Measurements from ENCODE around the gene XYLB.
"Not testable (repeated sequence)": the region's sequence is repeated elsewhere in the genome, so short reads cannot be mapped to it uniquely, and the experiment has no call there.

DNA sequence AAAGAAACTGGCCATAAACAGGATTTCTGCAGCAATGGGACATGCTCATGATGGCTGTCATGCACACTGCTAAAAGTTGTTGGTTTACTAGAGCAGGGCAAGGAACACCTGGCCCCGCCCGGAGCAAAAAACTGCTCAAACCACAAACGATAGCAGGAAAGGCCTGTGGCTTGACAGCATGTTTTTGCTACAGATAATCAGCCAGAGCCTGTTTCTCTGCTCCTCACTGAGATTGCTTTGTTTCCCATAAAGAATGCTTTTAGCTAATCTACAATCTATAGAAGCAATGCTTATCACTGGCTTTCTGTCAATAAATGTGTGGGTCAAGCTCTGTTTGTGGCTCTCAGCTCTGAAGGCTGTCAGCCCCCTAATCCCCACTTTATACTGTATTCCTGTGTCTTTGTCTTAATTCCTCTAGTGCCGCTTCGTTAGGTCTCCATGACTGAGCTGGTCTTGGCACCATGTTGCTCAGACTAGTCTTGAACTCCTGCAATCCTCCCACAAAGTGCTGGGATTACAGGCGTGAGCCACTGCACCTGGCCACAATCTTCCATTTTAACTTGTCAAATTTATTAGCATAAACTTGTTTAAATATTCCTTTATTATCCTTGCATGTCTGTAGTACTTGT, 80.3 kb downstream of the XYLB start:
- TF ChIP-seq EGR1 (IDR thresholded peaks at IDR 0.05; ENCODE audit: low read depth); ELF1 (IDR thresholded peaks at IDR 0.05; ENCODE audit: borderline replicate concordance, low read depth); CEBPB (IDR thresholded peaks at IDR 0.05; ENCODE audit: low read depth); POLR2AphosphoS5 (IDR thresholded peaks at IDR 0.05; ENCODE audit: low read depth, low read length); EZH2 (IDR thresholded peaks at IDR 0.05); POLR2A (IDR thresholded peaks at IDR 0.05; ENCODE audit: borderline replicate concordance, extremely low read depth, insufficient read depth, insufficient read length); ZNF274 (IDR thresholded peaks at IDR 0.05; ENCODE audit: low read depth, low read length); EZH2phosphoT487 (IDR thresholded peaks at IDR 0.05; ENCODE audit: borderline replicate concordance); YY1 (IDR thresholded peaks at IDR 0.05; ENCODE audit: extremely low read depth, insufficient replicate concordance, low read depth, low read length); TCF7L2 (IDR thresholded peaks at IDR 0.05; ENCODE audit: borderline replicate concordance, extremely low read depth, insufficient read depth, insufficient read length): not testable (repeated sequence)
- TF ChIP-seq, protein P1, sequence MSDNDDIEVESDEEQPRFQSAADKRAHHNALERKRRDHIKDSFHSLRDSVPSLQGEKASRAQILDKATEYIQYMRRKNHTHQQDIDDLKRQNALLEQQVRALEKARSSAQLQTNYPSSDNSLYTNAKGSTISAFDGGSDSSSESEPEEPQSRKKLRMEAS (IDR thresholded peaks at IDR 0.05) = not testable (repeated sequence)
- TF ChIP-seq, protein P2, sequence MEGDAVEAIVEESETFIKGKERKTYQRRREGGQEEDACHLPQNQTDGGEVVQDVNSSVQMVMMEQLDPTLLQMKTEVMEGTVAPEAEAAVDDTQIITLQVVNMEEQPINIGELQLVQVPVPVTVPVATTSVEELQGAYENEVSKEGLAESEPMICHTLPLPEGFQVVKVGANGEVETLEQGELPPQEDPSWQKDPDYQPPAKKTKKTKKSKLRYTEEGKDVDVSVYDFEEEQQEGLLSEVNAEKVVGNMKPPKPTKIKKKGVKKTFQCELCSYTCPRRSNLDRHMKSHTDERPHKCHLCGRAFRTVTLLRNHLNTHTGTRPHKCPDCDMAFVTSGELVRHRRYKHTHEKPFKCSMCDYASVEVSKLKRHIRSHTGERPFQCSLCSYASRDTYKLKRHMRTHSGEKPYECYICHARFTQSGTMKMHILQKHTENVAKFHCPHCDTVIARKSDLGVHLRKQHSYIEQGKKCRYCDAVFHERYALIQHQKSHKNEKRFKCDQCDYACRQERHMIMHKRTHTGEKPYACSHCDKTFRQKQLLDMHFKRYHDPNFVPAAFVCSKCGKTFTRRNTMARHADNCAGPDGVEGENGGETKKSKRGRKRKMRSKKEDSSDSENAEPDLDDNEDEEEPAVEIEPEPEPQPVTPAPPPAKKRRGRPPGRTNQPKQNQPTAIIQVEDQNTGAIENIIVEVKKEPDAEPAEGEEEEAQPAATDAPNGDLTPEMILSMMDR (IDR thresholded peaks at IDR 0.05 in 2 of 3, conservative IDR thresholded peaks at IDR 0.05 in 1 of 3; ENCODE audit: borderline replicate concordance in 1 of 3, insufficient read depth in 1 of 3, low read depth in 2 of 3, low read length in 2 of 3) = not testable (repeated sequence)
- TF ChIP-seq, protein P3, sequence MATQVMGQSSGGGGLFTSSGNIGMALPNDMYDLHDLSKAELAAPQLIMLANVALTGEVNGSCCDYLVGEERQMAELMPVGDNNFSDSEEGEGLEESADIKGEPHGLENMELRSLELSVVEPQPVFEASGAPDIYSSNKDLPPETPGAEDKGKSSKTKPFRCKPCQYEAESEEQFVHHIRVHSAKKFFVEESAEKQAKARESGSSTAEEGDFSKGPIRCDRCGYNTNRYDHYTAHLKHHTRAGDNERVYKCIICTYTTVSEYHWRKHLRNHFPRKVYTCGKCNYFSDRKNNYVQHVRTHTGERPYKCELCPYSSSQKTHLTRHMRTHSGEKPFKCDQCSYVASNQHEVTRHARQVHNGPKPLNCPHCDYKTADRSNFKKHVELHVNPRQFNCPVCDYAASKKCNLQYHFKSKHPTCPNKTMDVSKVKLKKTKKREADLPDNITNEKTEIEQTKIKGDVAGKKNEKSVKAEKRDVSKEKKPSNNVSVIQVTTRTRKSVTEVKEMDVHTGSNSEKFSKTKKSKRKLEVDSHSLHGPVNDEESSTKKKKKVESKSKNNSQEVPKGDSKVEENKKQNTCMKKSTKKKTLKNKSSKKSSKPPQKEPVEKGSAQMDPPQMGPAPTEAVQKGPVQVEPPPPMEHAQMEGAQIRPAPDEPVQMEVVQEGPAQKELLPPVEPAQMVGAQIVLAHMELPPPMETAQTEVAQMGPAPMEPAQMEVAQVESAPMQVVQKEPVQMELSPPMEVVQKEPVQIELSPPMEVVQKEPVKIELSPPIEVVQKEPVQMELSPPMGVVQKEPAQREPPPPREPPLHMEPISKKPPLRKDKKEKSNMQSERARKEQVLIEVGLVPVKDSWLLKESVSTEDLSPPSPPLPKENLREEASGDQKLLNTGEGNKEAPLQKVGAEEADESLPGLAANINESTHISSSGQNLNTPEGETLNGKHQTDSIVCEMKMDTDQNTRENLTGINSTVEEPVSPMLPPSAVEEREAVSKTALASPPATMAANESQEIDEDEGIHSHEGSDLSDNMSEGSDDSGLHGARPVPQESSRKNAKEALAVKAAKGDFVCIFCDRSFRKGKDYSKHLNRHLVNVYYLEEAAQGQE (IDR thresholded peaks at IDR 0.05; ENCODE audit: low read depth) = not testable (repeated sequence)
- TF ChIP-seq, protein P4, sequence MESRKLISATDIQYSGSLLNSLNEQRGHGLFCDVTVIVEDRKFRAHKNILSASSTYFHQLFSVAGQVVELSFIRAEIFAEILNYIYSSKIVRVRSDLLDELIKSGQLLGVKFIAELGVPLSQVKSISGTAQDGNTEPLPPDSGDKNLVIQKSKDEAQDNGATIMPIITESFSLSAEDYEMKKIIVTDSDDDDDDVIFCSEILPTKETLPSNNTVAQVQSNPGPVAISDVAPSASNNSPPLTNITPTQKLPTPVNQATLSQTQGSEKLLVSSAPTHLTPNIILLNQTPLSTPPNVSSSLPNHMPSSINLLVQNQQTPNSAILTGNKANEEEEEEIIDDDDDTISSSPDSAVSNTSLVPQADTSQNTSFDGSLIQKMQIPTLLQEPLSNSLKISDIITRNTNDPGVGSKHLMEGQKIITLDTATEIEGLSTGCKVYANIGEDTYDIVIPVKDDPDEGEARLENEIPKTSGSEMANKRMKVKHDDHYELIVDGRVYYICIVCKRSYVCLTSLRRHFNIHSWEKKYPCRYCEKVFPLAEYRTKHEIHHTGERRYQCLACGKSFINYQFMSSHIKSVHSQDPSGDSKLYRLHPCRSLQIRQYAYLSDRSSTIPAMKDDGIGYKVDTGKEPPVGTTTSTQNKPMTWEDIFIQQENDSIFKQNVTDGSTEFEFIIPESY (IDR thresholded peaks at IDR 0.05; ENCODE audit: extremely low read depth, insufficient replicate concordance, low read length) = not testable (repeated sequence)
